ENCODE data around the gene RIT2. TPM values are rescaled to one million over a fixed set of nuclear protein-coding genes. Genes with fewer than 3 reads are reported as not detected.

The RIT2 gene
- polyA plus RNA-seq, 1 of the 3 experiments (the other 2 are of a cell fraction), result not detected

- Histone ChIP-seq H3K4me2 (no peak overlapping the region), H3K79me2 (ENCODE audit: insufficient read depth) (no peaks in the 10 kb centered on the region), H2AFZ (ENCODE audit: low read depth) (no peak overlapping the region), H4K20me1 (ENCODE audit: insufficient read depth) (no peaks in the 10 kb centered on the region), H3K27me3 (ENCODE audit: insufficient read depth) (no peaks in the 10 kb centered on the region), H3F3A (replicated peaks; ENCODE audit: insufficient read depth) (no peaks in the 10 kb centered on the region), H3K36me3 (replicated peaks in 1 of 2; ENCODE audit: control insufficient read depth in 1 of 2, insufficient read depth in 2 of 2, low read length in 1 of 2) (no peaks in the 10 kb centered on the region), H3K27ac (ENCODE audit: low read depth in 2 of 2, low read length in 1 of 2) (no peak overlapping the region), H3K4me3 (ENCODE audit: low read depth in 2 of 2, low read length in 1 of 2) (no peak overlapping the region), H3K9me2 (no peaks in the 10 kb centered on the region), H3K4me1 (ENCODE audit: control insufficient read depth in 1 of 2, insufficient read depth in 2 of 2, low read depth in 1 of 2, low read length in 1 of 2) (no peaks in the 10 kb centered on the region), H3K9ac (no peak overlapping the region), H3K9me3 (no peaks in the 10 kb centered on the region)
- POLR2A ChIA-PET, result no interaction called here
- 57% methylated on average over 6 of the region's 6 CpGs for WGBS (ENCODE audit: low lambda C conversion rate)
- TF ChIP-seq TCF12 (IDR thresholded peaks at IDR 0.05), result no peak
- CTCF ChIA-PET, result interaction anchor here (0.7 to 1.5 kb wide), 5 partner anchors 9 to 947 kb away, joined by 3 to 5 read pairs (median 3); no protein-coding TSS in a partner anchor
- DNase-seq, result no peak
Measured at GRCh38 chr18:43061816-43062215, 53.7 kb downstream of the RIT2 start.

GRCh38 chr18:43061318-43061717 is 54.2 kb downstream of the RIT2 start:
- POLR2A ChIA-PET, result no interaction called here
- H3F3A ChIP-seq (replicated peaks; ENCODE audit: insufficient read depth), result no peaks in the 10 kb centered on the region
- no peak overlapping the region for H3K4me3 ChIP-seq (ENCODE audit: low read depth in 2 of 2, low read length in 1 of 2)
- H3K36me3 ChIP-seq (replicated peaks in 1 of 2; ENCODE audit: control insufficient read depth in 1 of 2, insufficient read depth in 2 of 2, low read length in 1 of 2), result no peaks in the 10 kb centered on the region
- 55% methylated on average over 4 of the region's 4 CpGs for WGBS (ENCODE audit: low lambda C conversion rate)
- TF ChIP-seq ELF1 (IDR thresholded peaks at IDR 0.05), result no peak
- no peak for TF ChIP-seq MEF2A (IDR thresholded peaks at IDR 0.05; ENCODE audit: borderline replicate concordance, low read depth)
- no peak for TF ChIP-seq NRF1 (IDR thresholded peaks at IDR 0.05; ENCODE audit: low read depth, low read length)
- no peak for TF ChIP-seq SMC3 (IDR thresholded peaks at IDR 0.05; ENCODE audit: low read depth, low read length)
- TF ChIP-seq RAD21 (IDR thresholded peaks at IDR 0.05; ENCODE audit: low read length), result no peak
- TF ChIP-seq GABPA (IDR thresholded peaks at IDR 0.05; ENCODE audit: low read depth), result no peak
- no peak for TF ChIP-seq FOSL2 (IDR thresholded peaks at IDR 0.05; ENCODE audit: borderline replicate concordance, low read depth)
- TF ChIP-seq CTCF (IDR thresholded peaks at IDR 0.05), result no peak
- TF ChIP-seq TEAD4 (IDR thresholded peaks at IDR 0.05; ENCODE audit: borderline replicate concordance, insufficient read depth), result no peak
- TF ChIP-seq TCF12 (IDR thresholded peaks at IDR 0.05), result no peak
- TF ChIP-seq EP300 (IDR thresholded peaks at IDR 0.05; ENCODE audit: borderline replicate concordance in 1 of 2, low read depth in 1 of 2, low read length in 1 of 2), result no peak
- TF ChIP-seq JUND (IDR thresholded peaks at IDR 0.05), result no peak
- no peak for TF ChIP-seq IRF3 (IDR thresholded peaks at IDR 0.05; ENCODE audit: low read depth, low read length)
- no peak for TF ChIP-seq NFIC (IDR thresholded peaks at IDR 0.05; ENCODE audit: borderline replicate concordance)
- TF ChIP-seq RCOR1 (IDR thresholded peaks at IDR 0.05; ENCODE audit: low read length), result no peak
- no peak for TF ChIP-seq EZH2phosphoT487 (IDR thresholded peaks at IDR 0.05; ENCODE audit: borderline replicate concordance, low read depth)
- TF ChIP-seq RXRA (IDR thresholded peaks at IDR 0.05; ENCODE audit: borderline replicate concordance, low read depth), result no peak
- TF ChIP-seq FOXJ3 (CRISPR knock-in tag; IDR thresholded peaks at IDR 0.05), result no peak
- TF ChIP-seq ZBTB33 (IDR thresholded peaks at IDR 0.05; ENCODE audit: borderline replicate concordance, low read depth), result no peak
- TF ChIP-seq TAF1 (IDR thresholded peaks at IDR 0.05; ENCODE audit: borderline replicate concordance, low read depth, low read length), result no peak
- no peak overlapping the region for H3K4me2 ChIP-seq
- no peaks in the 10 kb centered on the region for H3K79me2 ChIP-seq (ENCODE audit: insufficient read depth)
- no peak overlapping the region for H3K9ac ChIP-seq
- no peaks in the 10 kb centered on the region for H3K9me3 ChIP-seq
- DNase-seq, result no peak
- CTCF ChIA-PET, result interaction anchor here (0.9 to 1.5 kb wide), 4 partner anchors 9 to 947 kb away, joined by 3 to 5 read pairs (median 3); no protein-coding TSS in a partner anchor
- H3K9me2 ChIP-seq, result no peaks in the 10 kb centered on the region
- no peaks in the 10 kb centered on the region for H3K27me3 ChIP-seq (ENCODE audit: insufficient read depth)
- no peaks in the 10 kb centered on the region for H4K20me1 ChIP-seq (ENCODE audit: insufficient read depth)
- no peaks in the 10 kb centered on the region for H3K4me1 ChIP-seq (ENCODE audit: control insufficient read depth in 1 of 2, insufficient read depth in 2 of 2, low read depth in 1 of 2, low read length in 1 of 2)
- no peak overlapping the region for H2AFZ ChIP-seq (ENCODE audit: low read depth)
- H3K27ac ChIP-seq (ENCODE audit: low read depth in 2 of 2, low read length in 1 of 2), result no peak overlapping the region
